Fibroblast of the aortic adventitia (primary cell): ENCODE measurements around the gene MYB. TPM values are rescaled to one million over a fixed set of nuclear protein-coding genes. Genes with fewer than 3 reads are reported as not detected.

Experiments used
- DNase-seq: peaks from one replicate; pipeline ENCODE4 v3.0.0-alpha.2; 2010; ENCODE audit warnings: low read depth
- H3K4me3 ChIP-seq: 2 replicates; pipeline ENCODE4 v1.5.1; 2011; ENCODE audit warnings: low read depth, mild to moderate bottlenecking, control low read depth, low read length, moderate library complexity
- small RNA-seq: library from RNA; depleted of rRNA; stranded (forward); fragments of <200 nt; gene quantifications from one replicate; pipeline ENCODE3, GENCODE V24; 2012
- total RNA-seq: library from RNA; depleted of rRNA; stranded (reverse); fragments of >200 nt; gene quantifications from 2 replicates; pipeline ENCODE4 v1.2.3, GENCODE V29; 2012; ENCODE audit warnings: low replicate concordance
- TF ChIP-seq, protein P1 (sequence below): IDR thresholded peaks from 2 replicates; pipeline ENCODE4 v1.5.1; 2011; ENCODE audit warnings: mild to moderate bottlenecking, low read length, control low read depth, inconsistent platforms; ENCODE audit not compliant: insufficient read depth

The MYB gene
- total RNA-seq, 1 donor: 0.54 TPM

DNA sequence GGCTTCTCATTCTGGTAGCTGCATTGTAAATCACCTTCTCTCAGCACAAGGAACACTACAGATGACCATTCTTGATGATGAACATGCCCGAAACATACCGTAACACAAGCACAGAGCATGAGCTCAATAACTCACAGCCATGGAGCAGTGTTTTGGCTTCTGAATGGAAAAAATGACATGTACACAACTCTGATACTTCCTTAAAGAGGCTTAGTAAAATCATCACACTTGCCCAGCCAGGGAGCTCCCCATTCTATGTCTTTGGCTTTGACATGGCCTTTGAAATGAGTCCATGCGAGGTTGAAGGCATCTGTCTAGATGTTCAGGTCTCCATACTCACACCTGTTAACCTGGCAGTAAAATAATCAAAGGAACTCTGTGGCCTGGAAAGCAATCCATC, 87.6 kb downstream of the MYB start:
- TF ChIP-seq, protein P1, sequence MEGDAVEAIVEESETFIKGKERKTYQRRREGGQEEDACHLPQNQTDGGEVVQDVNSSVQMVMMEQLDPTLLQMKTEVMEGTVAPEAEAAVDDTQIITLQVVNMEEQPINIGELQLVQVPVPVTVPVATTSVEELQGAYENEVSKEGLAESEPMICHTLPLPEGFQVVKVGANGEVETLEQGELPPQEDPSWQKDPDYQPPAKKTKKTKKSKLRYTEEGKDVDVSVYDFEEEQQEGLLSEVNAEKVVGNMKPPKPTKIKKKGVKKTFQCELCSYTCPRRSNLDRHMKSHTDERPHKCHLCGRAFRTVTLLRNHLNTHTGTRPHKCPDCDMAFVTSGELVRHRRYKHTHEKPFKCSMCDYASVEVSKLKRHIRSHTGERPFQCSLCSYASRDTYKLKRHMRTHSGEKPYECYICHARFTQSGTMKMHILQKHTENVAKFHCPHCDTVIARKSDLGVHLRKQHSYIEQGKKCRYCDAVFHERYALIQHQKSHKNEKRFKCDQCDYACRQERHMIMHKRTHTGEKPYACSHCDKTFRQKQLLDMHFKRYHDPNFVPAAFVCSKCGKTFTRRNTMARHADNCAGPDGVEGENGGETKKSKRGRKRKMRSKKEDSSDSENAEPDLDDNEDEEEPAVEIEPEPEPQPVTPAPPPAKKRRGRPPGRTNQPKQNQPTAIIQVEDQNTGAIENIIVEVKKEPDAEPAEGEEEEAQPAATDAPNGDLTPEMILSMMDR: no peak
- H3K4me3 ChIP-seq: no peak overlapping the region
- DNase-seq: no peak

Small RNA genes within 50 kb of the gene (small RNA-seq; reads per million reads assigned to genes)
- not detected for gene MIR548A2

Other genes starting within 250 kb of the MYB start
- 0.09 and 0.16 TPM in 2 replicates for gene ALDH8A1, start 231.2 kb upstream of the MYB start, total RNA-seq
- gene HBS1L, start 126.5 kb upstream of the MYB start, total RNA-seq: 141 and 158 TPM in 2 replicates